ENCODE data around the gene ABHD15.
A peak's percentile ranks its signal among the peaks of the same experiment; 100 is the strongest.

- TF ChIP-seq REST (IDR thresholded peaks at IDR 0.05; ENCODE audit: borderline replicate concordance) (no peak), CTCF (IDR thresholded peaks at IDR 0.05; ENCODE audit: poor library complexity, severe bottlenecking) (peak; percentile 92)
Observed at GRCh38 chr17:29579866-29580771, 13.3 kb upstream of the ABHD15 start.
